Heart right ventricle (tissue), 16 donors: ENCODE data around the gene KLHL42. TPM values are rescaled to one million over a fixed set of nuclear protein-coding genes. Genes with fewer than 3 reads are reported as not detected.
A peak's percentile ranks its signal among the peaks of the same experiment; 100 is the strongest.

Source experiments
- ATAC-seq, 8 donors: fragments of 200-7000 bp; cut with Tn5 transposase; one replicate each; pipeline ENCODE4 v1.9.1; 2020; ENCODE audit warnings: mild to moderate bottlenecking in 8 of 8, moderate library complexity in 8 of 8, moderate number of reproducible peaks in 1 of 8
- DNase-seq, 2 donors: peaks; one replicate each; pipeline ENCODE4 v3.0.0-alpha.2; 2020
- H3K27ac ChIP-seq, 10 donors: fragments of 200-600 bp; sonication (generic) in 2 of 10; one replicate each; pipeline versions ENCODE4 v1.5.0 to v1.8.0; 2020 to 2022; ENCODE audit warnings: mild to moderate bottlenecking in 3 of 10
- H3K27me3 ChIP-seq, 7 donors: fragments of 200-600 bp; one replicate each; pipeline ENCODE4 v1.8.0; 2021 to 2022; ENCODE audit warnings: mild to moderate bottlenecking in 2 of 7
- H3K36me3 ChIP-seq, 9 donors: fragments of 200-600 bp; sonication (generic) in 1 of 9; one replicate each; pipeline versions ENCODE4 v1.5.0 to v1.8.0; 2020 to 2022; ENCODE audit warnings: mild to moderate bottlenecking in 2 of 9
- H3K4me1 ChIP-seq, 9 donors: fragments of 200-600 bp; sonication (generic) in 1 of 9; one replicate each; pipeline versions ENCODE4 v1.5.0 to v1.8.0; 2020 to 2022; ENCODE audit warnings: mild to moderate bottlenecking in 4 of 9
- H3K4me3 ChIP-seq, 10 donors: fragments of 200-600 bp; sonication (generic) in 2 of 10; one replicate each; pipeline versions ENCODE4 v1.5.0 to v1.8.0; 2020 to 2022; ENCODE audit warnings: mild to moderate bottlenecking in 7 of 10, moderate library complexity in 2 of 10
- H3K9me3 ChIP-seq, 11 donors: fragments of 200-600 bp in 10 of 11; sonication (generic) in 2 of 11; one replicate each; pipeline versions ENCODE4 v1.5.0 to v1.8.0; 2013 to 2022; ENCODE audit warnings: mild to moderate bottlenecking in 2 of 11, control low read depth in 1 of 11, moderate library complexity in 1 of 11
- WGBS, 2 donors: extraction: QIAGEN DNeasy Blood & Tissue Kit; methylation state at CpG; one replicate each; pipeline ENCODE4 v1.1.7; 2013; ENCODE audit warnings: inconsistent platforms in 1 of 2; 5-methylcytosine and 5-hydroxymethylcytosine counted together
- intact Hi-C, 10 donors: fragments of 100-400 bp; cut with DNase I; formaldehyde crosslinking; loops; one replicate each; pipeline versions ENCODE4 v1.11.1 to v1.14.2; 2022
- polyA plus RNA-seq, 2 donors: library from polyadenylated mRNA; stranded (reverse); fragments of 200-250 nt; gene quantifications; one replicate each; pipeline ENCODE4 v1.2.3, GENCODE V29; 2013
- total RNA-seq, 10 donors: library from RNA; stranded (reverse); fragmentation: NEBNext Ultra II Directional in 3 of 10; extraction: Animal tissue kit (Norgen Biotek cat#: 25700) in 3 of 10; gene quantifications; one replicate each; pipeline versions ENCODE4 v1.2.1 to v1.2.4, GENCODE V29; 2021 to 2023
- TF ChIP-seq, protein P1 (sequence below), 9 donors: fragments of 200-600 bp; sonication (generic) in 2 of 9; IDR thresholded peaks; one replicate each; pipeline versions ENCODE4 v1.5.0 to v1.8.0; 2021 to 2022; ENCODE audit warnings: antibody characterized with exemption in 9 of 9, mild to moderate bottlenecking in 5 of 9, moderate library complexity in 1 of 9
- donor health status: Arrhythmogenic right ventricular cardiomyopathy.
- donor health status: ischemic (EF 13 %, LVEDD 7.1; RV severe dilation, severe dysfunction).
- donor health status: healthy with polysubstance abuse.
- donor health status: DM: no; HTN: yes; CAD: no.
- donor health status: DM: no; HTN: no; CAD: no.
- donor health status: ischemic (EF 25% LVEDD 6.9; RV normal size, moderate dysfunction).
- donor health status: ischemic (EF 25% LVEDD 5.7; RV mildly dilated, moderate dysfunction).
- donor health status: healthy.
- donor health status: DM: yes; HTN: yes; CAD: no.
- donor health status: Ischemic cardiomyopathy.
- donor health status: ischemic (EF 35%, LVEDD 5.7; RV mildly dilated, moderate dysfunction).
- donor health status: nonischemic (EF 11% LVEDD 7.7; RV severe dilation, severe dysfunction).
- donor health status: DM: yes; HTN: yes; CAD: no.
- donor health status: PGD.
- donor health status: ischemic (EF 29% LVEDD 5.4; RV normal size, mild dysfunction).
- donor health status: nonischemic (EF 23%, LVEDD 6.1; RV moderate dilation, normal function).

KLHL42 gene
- total and polyA plus RNA-seq, 12 donors, result 4.0 to 10.9 (median 6.4) TPM

- ATAC-seq (no peak), DNase-seq (no peak)
- 0% methylated on average over 1 of the region's 1 CpG for WGBS, 2 donors
- intact Hi-C loops, result no loop called here
- TF ChIP-seq, protein P1, sequence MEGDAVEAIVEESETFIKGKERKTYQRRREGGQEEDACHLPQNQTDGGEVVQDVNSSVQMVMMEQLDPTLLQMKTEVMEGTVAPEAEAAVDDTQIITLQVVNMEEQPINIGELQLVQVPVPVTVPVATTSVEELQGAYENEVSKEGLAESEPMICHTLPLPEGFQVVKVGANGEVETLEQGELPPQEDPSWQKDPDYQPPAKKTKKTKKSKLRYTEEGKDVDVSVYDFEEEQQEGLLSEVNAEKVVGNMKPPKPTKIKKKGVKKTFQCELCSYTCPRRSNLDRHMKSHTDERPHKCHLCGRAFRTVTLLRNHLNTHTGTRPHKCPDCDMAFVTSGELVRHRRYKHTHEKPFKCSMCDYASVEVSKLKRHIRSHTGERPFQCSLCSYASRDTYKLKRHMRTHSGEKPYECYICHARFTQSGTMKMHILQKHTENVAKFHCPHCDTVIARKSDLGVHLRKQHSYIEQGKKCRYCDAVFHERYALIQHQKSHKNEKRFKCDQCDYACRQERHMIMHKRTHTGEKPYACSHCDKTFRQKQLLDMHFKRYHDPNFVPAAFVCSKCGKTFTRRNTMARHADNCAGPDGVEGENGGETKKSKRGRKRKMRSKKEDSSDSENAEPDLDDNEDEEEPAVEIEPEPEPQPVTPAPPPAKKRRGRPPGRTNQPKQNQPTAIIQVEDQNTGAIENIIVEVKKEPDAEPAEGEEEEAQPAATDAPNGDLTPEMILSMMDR (IDR thresholded peaks at IDR 0.05), result no peak
- Histone ChIP-seq H3K9me3 (no peaks in the 10 kb centered on the region), H3K27me3 (no peaks in the 10 kb centered on the region), H3K4me1 (no peaks in the 10 kb centered on the region), H3K4me3 (no peak overlapping the region), H3K27ac (no peak overlapping the region), H3K36me3 (peaks cover 0 to 11% (median 0%) of the 10 kb centered on the region in 9 donors)
These were observed 25.2 kb downstream of the KLHL42 start for GRCh38 chr12:27805238-27805637.

GRCh38 chr12:27806259-27806658 is 26.2 kb downstream of the KLHL42 start:
- intact Hi-C loops, result no loop called here
- ATAC-seq (no peak), DNase-seq (no peak)
- no peaks in the 10 kb centered on the region for H3K9me3 ChIP-seq
- peaks cover 0 to 2% (median 0%) of the 10 kb centered on the region in 9 donors for H3K36me3 ChIP-seq
- H3K27me3 ChIP-seq, result peaks cover 0 to 4% (median 0%) of the 10 kb centered on the region in 7 donors
- 94 to 97% methylated on average over 4 of the region's 4 CpGs for WGBS, 2 donors
- no peak overlapping the region for H3K27ac ChIP-seq
- TF ChIP-seq, protein P1 (IDR thresholded peaks at IDR 0.05), result no peak
- H3K4me1 ChIP-seq, result no peaks in the 10 kb centered on the region
- no peak overlapping the region for H3K4me3 ChIP-seq

DNA sequence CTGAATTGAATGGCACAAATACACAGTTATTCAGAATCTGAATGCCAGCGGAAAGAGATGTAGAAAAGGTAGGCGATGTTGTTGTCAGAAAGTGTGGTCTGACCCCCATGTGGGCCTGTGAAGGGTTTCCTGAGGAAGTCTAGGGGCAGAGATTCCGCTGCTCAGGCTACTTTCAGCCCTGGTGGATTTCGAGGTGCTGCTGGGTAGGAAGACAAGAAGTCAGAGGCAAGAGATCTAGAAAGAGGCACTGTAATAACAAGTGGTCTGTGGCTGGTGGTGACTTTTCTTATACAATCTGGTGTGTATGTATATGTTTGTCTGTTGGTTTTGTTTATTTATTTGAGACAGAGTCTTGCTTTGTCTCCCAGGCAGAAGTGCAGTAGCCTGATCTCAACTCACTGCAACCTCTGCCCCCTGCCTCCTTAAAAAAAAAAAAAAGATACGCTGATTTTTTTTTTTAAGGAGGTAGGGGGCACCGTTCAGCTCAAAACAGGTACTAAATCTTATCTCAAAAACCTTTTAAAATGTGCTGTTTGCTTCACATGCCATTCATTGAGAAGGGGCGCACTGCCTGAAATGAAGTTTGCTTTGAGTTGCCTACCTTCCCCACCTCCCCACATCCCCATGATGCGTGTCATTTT is 27.1 kb downstream of the KLHL42 start:
- no peaks in the 10 kb centered on the region for H3K4me1 ChIP-seq
- intact Hi-C loops, result no loop called here
- 68 to 71% methylated on average over 8 of the region's 8 CpGs for WGBS, 2 donors

GRCh38 chr12:27808841-27809240 is 28.8 kb downstream of the KLHL42 start:
- Histone ChIP-seq H3K27me3 (peaks cover 0 to 4% (median 0%) of the 10 kb centered on the region in 7 donors), H3K27ac (no peak overlapping the region), H3K9me3 (no peaks in the 10 kb centered on the region), H3K4me1 (no peaks in the 10 kb centered on the region), H3K36me3 (no peaks in the 10 kb centered on the region), H3K4me3 (no peak overlapping the region)
- intact Hi-C loops, result no loop called here
- TF ChIP-seq, protein P1 (IDR thresholded peaks at IDR 0.05), result no peak
- WGBS, 2 donors, result 50 to 53% methylated on average over 6 of the region's 6 CpGs
- DNase-seq (peak in 1 of 2 donors; percentile 20), ATAC-seq (peak in 1 of 8 donors; percentile 57)

More for the DNA sequence above, 27.1 kb downstream of the KLHL42 start:
- no peaks in the 10 kb centered on the region for H3K9me3 ChIP-seq
- peaks cover 0 to 4% (median 0%) of the 10 kb centered on the region in 7 donors for H3K27me3 ChIP-seq
- TF ChIP-seq, protein P1 (IDR thresholded peaks at IDR 0.05), result no peak
- no peak for ATAC-seq
- no peaks in the 10 kb centered on the region for H3K36me3 ChIP-seq
- no peak for DNase-seq
- no peak overlapping the region for H3K27ac ChIP-seq
- H3K4me3 ChIP-seq, result no peak overlapping the region
